Measurements from ENCODE around the gene FCHSD1.
A peak's percentile ranks its signal among the peaks of the same experiment; 100 is the strongest.
"Not testable (repeated sequence)": the region's sequence is repeated elsewhere in the genome, so short reads cannot be mapped to it uniquely, and the experiment has no call there.

The FCHSD1 gene

GRCh38 chr5:141618030-141618803, 33.0 kb downstream of the FCHSD1 start:
- peaks cover 34% of the 10 kb centered on the region for H3K36me3 Mint-ChIP-seq
- peak overlapping the region; percentile 86 for H3K27ac Mint-ChIP-seq
- peak; percentile 63 for ATAC-seq
- H3K27me3 Mint-ChIP-seq = no peaks in the 10 kb centered on the region
- H3K9me3 Mint-ChIP-seq = no peaks in the 10 kb centered on the region
- peaks cover 65% of the 10 kb centered on the region for H3K4me1 Mint-ChIP-seq
- H3K4me3 Mint-ChIP-seq = peak overlapping the region; percentile 89

GRCh38 chr5:141617682-141618029, 33.6 kb downstream of the FCHSD1 start:
- H3K27ac Mint-ChIP-seq = peak overlapping the region; percentile 86
- H3K4me3 Mint-ChIP-seq = peak overlapping the region; percentile 89
- peaks cover 33% of the 10 kb centered on the region for H3K36me3 Mint-ChIP-seq
- H3K27me3 Mint-ChIP-seq = no peaks in the 10 kb centered on the region
- peaks cover 65% of the 10 kb centered on the region for H3K4me1 Mint-ChIP-seq
- no peaks in the 10 kb centered on the region for H3K9me3 Mint-ChIP-seq
- ATAC-seq = no peak

- ATAC-seq = no peak
- Mint-ChIP-seq H3K9me3 (no peaks in the 10 kb centered on the region), H3K36me3 (peaks cover 31% of the 10 kb centered on the region), H3K27ac (peak overlapping the region; percentile 86), H3K4me1 (peaks cover 65% of the 10 kb centered on the region), H3K27me3 (no peaks in the 10 kb centered on the region), H3K4me3 (peak overlapping the region; percentile 89)
These were observed 34.1 kb downstream of the FCHSD1 start for GRCh38 chr5:141617128-141617527.

GRCh38 chr5:141615991-141616720, 35.1 kb downstream of the FCHSD1 start:
- H3K4me1 Mint-ChIP-seq = peaks cover 62% of the 10 kb centered on the region
- H3K27me3 Mint-ChIP-seq = no peaks in the 10 kb centered on the region
- H3K36me3 Mint-ChIP-seq = peaks cover 26% of the 10 kb centered on the region
- peak overlapping the region; percentile 89 for H3K4me3 Mint-ChIP-seq
- ATAC-seq = no peak
- no peaks in the 10 kb centered on the region for H3K9me3 Mint-ChIP-seq
- peak overlapping the region; percentile 86 for H3K27ac Mint-ChIP-seq

- Mint-ChIP-seq H3K36me3 (peaks cover 34% of the 10 kb centered on the region), H3K4me1 (peaks cover 85% of the 10 kb centered on the region), H3K4me3 (peak overlapping the region; percentile 24), H3K9me3 (no peaks in the 10 kb centered on the region), H3K27me3 (no peaks in the 10 kb centered on the region), H3K27ac (peak overlapping the region; percentile 54)
- no peak for ATAC-seq
These were observed 37.9 kb downstream of the FCHSD1 start for GRCh38 chr5:141613344-141613743.

- ATAC-seq = no peak
- Mint-ChIP-seq H3K27me3 (no peaks in the 10 kb centered on the region), H3K36me3 (peaks cover 43% of the 10 kb centered on the region), H3K9me3 (no peaks in the 10 kb centered on the region), H3K4me1 (peaks cover 87% of the 10 kb centered on the region), H3K4me3 (no peak overlapping the region), H3K27ac (peak overlapping the region; percentile 33)
These were observed 39.9 kb downstream of the FCHSD1 start for GRCh38 chr5:141611289-141611688.

- Mint-ChIP-seq H3K4me1 (peaks cover 88% of the 10 kb centered on the region), H3K36me3 (peaks cover 37% of the 10 kb centered on the region)
- H3K27me3 Mint-ChIP-seq, H3K9me3 Mint-ChIP-seq, ATAC-seq, H3K4me3 Mint-ChIP-seq, H3K27ac Mint-ChIP-seq: not testable (repeated sequence)
These were observed 41.3 kb downstream of the FCHSD1 start for GRCh38 chr5:141609921-141610320.

- Mint-ChIP-seq H3K27me3 (no peaks in the 10 kb centered on the region), H3K4me3 (no peak overlapping the region), H3K27ac (peak overlapping the region; percentile 85), H3K9me3 (no peaks in the 10 kb centered on the region), H3K4me1 (peaks cover 88% of the 10 kb centered on the region), H3K36me3 (peaks cover 37% of the 10 kb centered on the region)
- ATAC-seq = no peak
These were observed 42.2 kb downstream of the FCHSD1 start for GRCh38 chr5:141609044-141609443.

- H3K27ac Mint-ChIP-seq = peak overlapping the region; percentile 85
- H3K9me3 Mint-ChIP-seq = no peaks in the 10 kb centered on the region
- peaks cover 37% of the 10 kb centered on the region for H3K36me3 Mint-ChIP-seq
- ATAC-seq = no peak
- peaks cover 88% of the 10 kb centered on the region for H3K4me1 Mint-ChIP-seq
- no peak overlapping the region for H3K4me3 Mint-ChIP-seq
- H3K27me3 Mint-ChIP-seq = no peaks in the 10 kb centered on the region
These were observed 42.7 kb downstream of the FCHSD1 start for GRCh38 chr5:141608557-141608956.

- H3K4me3 Mint-ChIP-seq = no peak overlapping the region
- no peak for ATAC-seq
- H3K27me3 Mint-ChIP-seq = no peaks in the 10 kb centered on the region
- peak overlapping the region; percentile 85 for H3K27ac Mint-ChIP-seq
- H3K4me1 Mint-ChIP-seq = peaks cover 83% of the 10 kb centered on the region
- peaks cover 32% of the 10 kb centered on the region for H3K36me3 Mint-ChIP-seq
- H3K9me3 Mint-ChIP-seq = no peaks in the 10 kb centered on the region
These were observed 43.2 kb downstream of the FCHSD1 start for GRCh38 chr5:141608046-141608445.

- peaks cover 78% of the 10 kb centered on the region for H3K4me1 Mint-ChIP-seq
- H3K4me3 Mint-ChIP-seq = peak overlapping the region; percentile 45
- no peaks in the 10 kb centered on the region for H3K27me3 Mint-ChIP-seq
- peak overlapping the region; percentile 85 for H3K27ac Mint-ChIP-seq
- H3K36me3 Mint-ChIP-seq = peaks cover 20% of the 10 kb centered on the region
- peak; percentile 100 for ATAC-seq
- no peaks in the 10 kb centered on the region for H3K9me3 Mint-ChIP-seq
These were observed 45.5 kb downstream of the FCHSD1 start for GRCh38 chr5:141605523-141606277.

GRCh38 chr5:141603923-141604717, 47.1 kb downstream of the FCHSD1 start:
- Mint-ChIP-seq H3K36me3 (peaks cover 15% of the 10 kb centered on the region), H3K27me3 (no peaks in the 10 kb centered on the region), H3K27ac (peak overlapping the region; percentile 65), H3K4me3 (peak overlapping the region; percentile 33), H3K9me3 (no peaks in the 10 kb centered on the region), H3K4me1 (peaks cover 81% of the 10 kb centered on the region)
- ATAC-seq = no peak

- Mint-ChIP-seq H3K9me3 (no peaks in the 10 kb centered on the region), H3K4me1 (peaks cover 77% of the 10 kb centered on the region), H3K27me3 (no peaks in the 10 kb centered on the region), H3K27ac (no peak overlapping the region), H3K36me3 (peaks cover 12% of the 10 kb centered on the region), H3K4me3 (no peak overlapping the region)
- no peak for ATAC-seq
These were observed 48.6 kb downstream of the FCHSD1 start for GRCh38 chr5:141602606-141603005.

GRCh38 chr5:141598391-141599345, 52.5 kb downstream of the FCHSD1 start:
- no peaks in the 10 kb centered on the region for H3K27me3 Mint-ChIP-seq
- peaks cover 14% of the 10 kb centered on the region for H3K36me3 Mint-ChIP-seq
- ATAC-seq = no peak
- peaks cover 52% of the 10 kb centered on the region for H3K4me1 Mint-ChIP-seq
- H3K9me3 Mint-ChIP-seq = no peaks in the 10 kb centered on the region
- H3K27ac Mint-ChIP-seq = peak overlapping the region; percentile 65
- H3K4me3 Mint-ChIP-seq = no peak overlapping the region

All from stimulated activated memory B cell treated with anti-CD40 and anti-IgM and Interleukin-4, amounts not matched to agents 10 μg/mL and 1 μg/mL and 100 μg/mL, for 72 hours (primary cell).